Esophagus muscularis mucosa (tissue), 3 donors: Measurements from ENCODE around the gene EHD4.

Source experiments
- POLR2AphosphoS5 ChIP-seq, 2 donors: sonication (generic); formaldehyde crosslinking; IDR thresholded peaks; one replicate each; pipeline ENCODE4 v1.6.1; 2017; ENCODE audit warnings: antibody characterized with exemption in 2 of 2
- TF ChIP-seq, protein P1 (sequence below), 3 experiments: fragments of 200-600 bp in 2 of 3; fragments of 450-650 bp in 1 of 3; sonication (generic) in 2 of 3; IDR thresholded peaks; one replicate each; pipeline ENCODE4 v1.5.1; 2017 to 2019; ENCODE audit warnings: antibody characterized with exemption in 3 of 3, mild to moderate bottlenecking in 2 of 3, moderate library complexity in 1 of 3

DNA sequence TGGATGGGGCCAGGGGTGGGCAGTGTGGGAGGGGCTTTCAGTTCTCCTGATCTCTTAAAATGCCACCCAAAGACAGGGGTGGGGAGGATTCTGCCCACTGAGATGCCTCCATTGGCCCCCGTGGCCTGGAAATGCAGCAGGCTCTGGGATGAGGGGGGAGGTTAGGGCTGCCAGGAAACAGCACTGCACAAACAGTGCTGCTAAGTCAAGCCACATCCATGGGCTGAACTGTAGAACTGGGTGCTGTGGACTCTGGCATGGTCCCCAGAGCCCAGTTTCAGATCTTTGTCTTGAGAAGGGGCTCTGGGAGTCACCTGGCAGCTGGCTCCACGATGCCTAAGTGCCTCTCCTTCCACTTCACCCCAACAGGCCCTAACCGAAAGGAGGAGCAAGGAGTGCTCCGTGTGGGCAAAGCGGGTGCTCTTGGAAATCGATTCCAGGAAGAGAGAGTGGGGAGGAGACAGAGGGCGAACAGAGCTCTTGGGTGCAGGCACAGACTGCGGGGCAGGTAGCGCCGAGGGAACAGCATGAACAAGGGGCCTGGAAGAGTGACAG lies 40.6 kb upstream of the EHD4 start:
- TF ChIP-seq POLR2AphosphoS5 (IDR thresholded peaks at IDR 0.05), result no peak
- TF ChIP-seq, protein P1, sequence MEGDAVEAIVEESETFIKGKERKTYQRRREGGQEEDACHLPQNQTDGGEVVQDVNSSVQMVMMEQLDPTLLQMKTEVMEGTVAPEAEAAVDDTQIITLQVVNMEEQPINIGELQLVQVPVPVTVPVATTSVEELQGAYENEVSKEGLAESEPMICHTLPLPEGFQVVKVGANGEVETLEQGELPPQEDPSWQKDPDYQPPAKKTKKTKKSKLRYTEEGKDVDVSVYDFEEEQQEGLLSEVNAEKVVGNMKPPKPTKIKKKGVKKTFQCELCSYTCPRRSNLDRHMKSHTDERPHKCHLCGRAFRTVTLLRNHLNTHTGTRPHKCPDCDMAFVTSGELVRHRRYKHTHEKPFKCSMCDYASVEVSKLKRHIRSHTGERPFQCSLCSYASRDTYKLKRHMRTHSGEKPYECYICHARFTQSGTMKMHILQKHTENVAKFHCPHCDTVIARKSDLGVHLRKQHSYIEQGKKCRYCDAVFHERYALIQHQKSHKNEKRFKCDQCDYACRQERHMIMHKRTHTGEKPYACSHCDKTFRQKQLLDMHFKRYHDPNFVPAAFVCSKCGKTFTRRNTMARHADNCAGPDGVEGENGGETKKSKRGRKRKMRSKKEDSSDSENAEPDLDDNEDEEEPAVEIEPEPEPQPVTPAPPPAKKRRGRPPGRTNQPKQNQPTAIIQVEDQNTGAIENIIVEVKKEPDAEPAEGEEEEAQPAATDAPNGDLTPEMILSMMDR (IDR thresholded peaks at IDR 0.05), result no peak
